Spinal cord (tissue), 10 donors: ENCODE data around the gene GSAP. TPM values are rescaled to one million over a fixed set of nuclear protein-coding genes. Genes with fewer than 3 reads are reported as not detected.

ENCODE experiments used
- DNase-seq, 6 donors: peaks; one replicate each; pipeline versions ENCODE4 v3.0.0 to v3.0.0-alpha.2; 2013 to 2015; ENCODE audit warnings: low spot score in 6 of 6, low read depth in 4 of 6
- H3K27ac ChIP-seq: one replicate; pipeline ENCODE4 v1.5.1; 2013; ENCODE audit warnings: low read depth, low read length, control low read depth
- H3K27me3 ChIP-seq: one replicate; pipeline ENCODE4 v1.6.1; 2013; ENCODE audit warnings: low read length; ENCODE audit not compliant: control insufficient read depth, insufficient read depth
- H3K36me3 ChIP-seq: one replicate; pipeline ENCODE4 v1.6.1; 2013; ENCODE audit warnings: low read length; ENCODE audit not compliant: control insufficient read depth, insufficient read depth
- H3K4me1 ChIP-seq: one replicate; pipeline ENCODE4 v1.6.1; 2013; ENCODE audit warnings: low read length; ENCODE audit not compliant: control insufficient read depth, insufficient read depth
- H3K4me3 ChIP-seq: one replicate; pipeline ENCODE4 v1.5.1; 2013; ENCODE audit warnings: low read depth, low read length, control low read depth
- H3K9me3 ChIP-seq: one replicate; pipeline ENCODE4 v1.6.1; 2013; ENCODE audit warnings: low read length; ENCODE audit not compliant: control insufficient read depth, insufficient read depth
- WGBS: methylation state at CpG from one replicate; pipeline ENCODE4 v1.1.5; 2013; ENCODE audit warnings: missing lambda C conversion rate; ENCODE audit not compliant: insufficient coverage; 5-methylcytosine and 5-hydroxymethylcytosine counted together
- polyA plus RNA-seq, 2 donors: library from polyadenylated mRNA; unstranded; fragments of 120-200 nt; gene quantifications; one replicate each; pipeline ENCODE4 v1.2.1, GENCODE V29; 2013; ENCODE audit not compliant: insufficient read length in 2 of 2
- total RNA-seq, 2 donors: library from RNA; depleted of rRNA in 1 of 2; stranded (reverse); fragments of 120-200 nt in 1 of 2; fragments of >200 nt in 1 of 2; gene quantifications; one replicate each; pipeline versions ENCODE4 v1.2.3 to v1.2.4, GENCODE V29; 2013 to 2014
- donor health status: healthy.

Gene GSAP
- total and polyA plus RNA-seq, 4 donors, result 11.2 to 18.4 (median 14.7) TPM

DNA sequence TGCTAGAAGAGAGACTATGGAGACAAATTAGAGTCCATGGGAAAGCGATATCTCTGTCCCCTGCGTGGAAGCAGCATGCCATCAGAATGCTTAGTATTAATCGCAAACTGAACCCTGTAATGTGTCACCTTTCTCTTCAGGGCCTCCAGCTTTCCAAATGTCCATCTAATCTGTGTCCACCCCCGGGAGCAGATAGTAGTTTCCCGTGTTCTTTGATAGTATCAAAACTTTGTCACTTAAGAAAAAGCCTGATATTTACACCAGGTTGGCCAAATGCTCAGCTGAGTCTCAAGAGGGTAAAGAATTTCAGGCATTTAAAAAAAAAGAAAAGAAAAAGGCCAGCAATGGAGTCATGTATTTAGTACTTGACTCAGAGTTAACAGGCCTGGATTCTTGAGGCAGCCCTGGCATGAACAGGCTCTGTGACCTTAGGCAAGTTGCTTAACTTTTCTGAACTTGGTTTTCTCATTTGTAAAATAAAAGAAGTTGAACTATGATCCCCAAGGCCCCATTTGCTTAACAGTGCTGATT, 10.4 kb upstream of the GSAP start:
- H3K9me3 ChIP-seq, result no peaks in the 10 kb centered on the region
- no CpG with 5 or more reads among the region's 5 CpGs for WGBS
- peaks cover 13% of the 10 kb centered on the region for H3K4me1 ChIP-seq
- no peaks in the 10 kb centered on the region for H3K27me3 ChIP-seq
- H3K4me3 ChIP-seq, result no peak overlapping the region
- peak overlapping the region; percentile 72 for H3K27ac ChIP-seq
- H3K36me3 ChIP-seq, result no peaks in the 10 kb centered on the region
- no peak for DNase-seq

DNA sequence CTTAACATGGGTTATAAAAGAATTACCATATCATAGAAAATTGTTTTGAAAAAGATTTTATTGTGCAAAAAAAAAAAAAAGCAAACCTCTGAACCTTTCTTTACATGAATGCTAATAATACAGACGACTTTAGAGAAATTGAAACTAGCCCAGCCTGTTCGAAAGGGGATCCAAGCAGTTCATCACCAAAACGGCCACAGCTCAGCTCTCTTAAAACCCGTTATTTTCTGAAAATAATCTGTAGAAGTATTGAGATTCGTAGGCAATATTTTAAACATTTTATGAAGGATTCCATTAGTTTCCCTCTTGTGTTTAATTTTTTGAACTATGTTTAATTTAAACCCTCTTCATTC, 9.9 kb upstream of the GSAP start:
- H3K36me3 ChIP-seq, result no peaks in the 10 kb centered on the region
- no peaks in the 10 kb centered on the region for H3K9me3 ChIP-seq
- no peaks in the 10 kb centered on the region for H3K27me3 ChIP-seq
- peak in 1 of 6 donors; percentile 24 for DNase-seq
- peak overlapping the region; percentile 11 for H3K4me3 ChIP-seq
- WGBS, result no CpG with 5 or more reads among the region's 5 CpGs
- peak overlapping the region; percentile 72 for H3K27ac ChIP-seq
- peaks cover 13% of the 10 kb centered on the region for H3K4me1 ChIP-seq

DNA sequence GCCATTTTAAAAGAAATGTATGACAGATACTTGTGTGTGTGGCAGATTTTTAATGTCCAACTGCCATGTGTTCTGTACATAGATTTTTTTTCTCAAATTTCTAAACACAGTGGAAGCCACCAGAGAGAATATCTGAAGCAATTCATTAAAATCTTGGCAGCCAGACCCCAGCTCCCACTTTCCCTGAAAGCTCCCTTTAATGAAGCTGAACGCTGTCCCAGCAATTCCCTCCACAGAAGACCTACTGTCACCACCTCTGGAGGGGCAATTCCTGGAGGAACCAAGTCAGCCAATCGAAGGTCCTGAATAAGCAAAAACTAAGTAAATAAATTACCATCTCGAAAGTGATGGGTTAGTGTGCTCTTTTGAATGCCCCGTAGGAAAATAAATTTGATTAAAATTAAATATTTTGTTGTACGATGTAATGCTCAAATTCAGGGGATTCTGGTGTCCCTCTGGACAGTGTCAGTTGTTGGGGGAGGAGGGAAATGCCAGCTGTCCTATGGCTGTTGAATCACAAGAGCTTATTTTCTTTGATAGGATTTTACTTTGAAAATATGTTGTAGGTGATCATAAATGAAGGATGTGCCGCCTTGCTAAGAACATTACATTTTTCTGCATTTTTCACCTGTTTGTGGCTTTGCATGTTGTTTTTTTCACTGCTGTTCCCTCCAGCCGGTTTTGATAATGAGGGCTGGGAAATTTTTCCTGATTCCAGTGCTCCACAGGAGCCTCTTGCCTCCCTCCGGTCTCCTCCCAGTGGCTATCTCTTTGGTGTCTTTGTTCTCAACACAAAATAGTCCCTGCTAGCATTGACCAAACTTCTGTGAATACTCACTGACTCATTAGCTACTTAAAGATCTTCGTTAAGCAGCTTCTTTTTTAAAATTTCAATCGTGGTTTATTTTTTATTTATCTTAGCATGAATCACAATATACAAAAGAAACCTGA, 9.2 kb upstream of the GSAP start:
- Histone ChIP-seq H3K27me3 (no peaks in the 10 kb centered on the region), H3K9me3 (no peaks in the 10 kb centered on the region), H3K36me3 (no peaks in the 10 kb centered on the region), H3K27ac (peak overlapping the region; percentile 72), H3K4me3 (peak overlapping the region; percentile 11), H3K4me1 (peaks cover 10% of the 10 kb centered on the region)
- WGBS, result 10% methylated on average over 4 of the region's 10 CpGs
- peak in 2 of 6 donors; percentile 65 to 70 for DNase-seq

DNA sequence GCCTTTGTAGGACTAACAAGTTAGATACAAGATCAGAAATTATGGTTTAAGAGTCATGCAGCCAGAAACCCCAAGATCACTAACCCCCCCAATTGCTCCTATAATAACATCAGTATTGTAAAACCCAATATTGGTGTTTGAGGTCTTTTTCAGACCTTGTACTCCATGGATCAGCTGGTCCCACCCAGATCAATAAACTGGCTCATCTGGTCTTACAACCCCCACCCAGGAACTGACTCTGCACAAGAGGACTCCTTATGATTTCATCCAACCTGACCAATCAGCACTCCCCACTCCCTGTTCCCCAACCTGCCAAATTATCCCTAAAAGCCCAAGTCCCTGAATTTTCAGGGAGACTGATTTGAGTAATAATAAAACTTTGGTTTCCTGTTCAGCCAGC, 6.4 kb upstream of the GSAP start:
- H3K27me3 ChIP-seq, result no peaks in the 10 kb centered on the region
- H3K36me3 ChIP-seq, result no peaks in the 10 kb centered on the region
- H3K27ac ChIP-seq, result no peak overlapping the region
- H3K9me3 ChIP-seq, result no peaks in the 10 kb centered on the region
- peaks cover 7% of the 10 kb centered on the region for H3K4me1 ChIP-seq
- DNase-seq, result no peak
- no peak overlapping the region for H3K4me3 ChIP-seq

DNA sequence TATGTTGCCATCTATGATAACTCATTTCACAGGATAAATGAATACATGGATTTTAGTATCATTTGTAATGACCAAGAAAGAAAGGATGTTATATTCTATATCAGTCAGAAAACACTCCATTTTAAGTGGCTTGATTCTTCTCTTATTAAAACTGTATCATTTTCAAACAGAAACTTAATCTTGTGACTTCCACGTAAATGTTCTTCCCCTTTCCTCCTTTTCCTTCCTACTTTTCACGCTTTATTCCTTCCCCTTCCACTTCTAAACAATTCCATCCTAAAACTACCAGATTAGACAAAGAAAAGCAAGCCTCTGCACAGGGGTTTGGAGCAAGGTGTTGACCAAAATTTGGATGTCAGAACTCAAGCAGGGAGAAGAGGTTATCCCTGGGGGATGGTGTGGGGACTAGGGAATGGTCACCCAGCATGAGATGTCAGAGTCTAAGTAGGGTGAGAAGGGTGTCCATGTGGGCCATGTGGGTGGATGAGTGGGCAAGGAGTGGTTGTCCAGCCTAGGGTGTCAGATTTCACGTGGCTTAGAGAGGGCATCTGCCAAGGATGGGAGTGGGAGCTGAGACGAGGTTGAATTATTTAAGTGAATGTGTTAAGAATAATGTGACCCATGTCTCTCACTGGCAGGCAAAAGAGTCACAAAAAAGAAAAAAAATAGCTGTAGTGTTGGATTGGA, 5.0 kb upstream of the GSAP start:
- Histone ChIP-seq H3K27me3 (no peaks in the 10 kb centered on the region), H3K36me3 (no peaks in the 10 kb centered on the region), H3K27ac (no peak overlapping the region), H3K9me3 (no peaks in the 10 kb centered on the region), H3K4me3 (no peak overlapping the region), H3K4me1 (peaks cover 8% of the 10 kb centered on the region)
- WGBS, result 86% methylated on average over 3 of the region's 4 CpGs
- DNase-seq, result no peak

DNA sequence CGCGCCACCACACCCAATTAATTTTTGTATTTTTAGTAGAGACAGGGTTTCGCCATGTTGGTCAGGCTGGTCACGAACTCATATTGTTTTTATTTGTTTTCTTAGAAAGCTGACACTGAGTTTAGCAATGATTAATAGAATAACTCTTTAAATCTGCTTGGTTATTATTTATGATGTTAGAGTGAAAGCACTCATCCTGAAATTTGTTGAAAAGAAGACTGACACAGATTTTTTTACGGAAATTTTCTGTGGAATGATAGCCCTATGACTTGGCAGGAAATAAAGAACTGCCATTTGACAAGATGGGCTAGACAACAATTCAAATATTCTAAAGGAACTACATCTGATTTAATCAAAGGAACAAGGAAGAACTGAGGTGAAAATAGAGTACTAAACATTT, 4.3 kb upstream of the GSAP start:
- no peak overlapping the region for H3K27ac ChIP-seq
- H3K4me1 ChIP-seq, result peaks cover 5% of the 10 kb centered on the region
- no peaks in the 10 kb centered on the region for H3K9me3 ChIP-seq
- H3K4me3 ChIP-seq, result no peak overlapping the region
- no peaks in the 10 kb centered on the region for H3K27me3 ChIP-seq
- no peak for DNase-seq
- no peaks in the 10 kb centered on the region for H3K36me3 ChIP-seq
- WGBS, result no CpG with 5 or more reads among the region's 5 CpGs

DNA sequence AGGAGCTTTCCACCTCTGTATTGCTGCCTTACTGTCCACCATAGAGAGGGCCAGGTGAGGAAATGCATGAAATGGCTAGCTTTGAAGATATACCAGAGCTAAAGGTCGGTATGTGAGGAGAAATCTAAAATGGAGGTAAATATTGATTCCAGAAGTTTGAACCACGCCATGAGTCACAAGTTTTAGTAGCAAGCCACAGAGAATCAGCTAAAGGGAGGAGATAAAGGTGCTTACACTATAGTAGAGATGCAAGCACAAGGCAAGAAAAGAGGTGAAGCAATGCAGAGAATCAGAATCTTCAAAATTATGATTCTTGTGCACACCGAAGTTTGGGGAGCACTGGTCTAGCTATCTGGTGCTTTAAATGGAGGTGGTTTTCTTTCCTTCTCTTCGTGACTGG, 3.0 kb upstream of the GSAP start:
- Histone ChIP-seq H3K4me1 (peaks cover 4% of the 10 kb centered on the region), H3K4me3 (no peak overlapping the region), H3K27me3 (no peaks in the 10 kb centered on the region), H3K27ac (no peak overlapping the region), H3K36me3 (no peaks in the 10 kb centered on the region), H3K9me3 (no peaks in the 10 kb centered on the region)
- DNase-seq, result no peak
- WGBS, result 100% methylated on average over 3 of the region's 4 CpGs

DNA sequence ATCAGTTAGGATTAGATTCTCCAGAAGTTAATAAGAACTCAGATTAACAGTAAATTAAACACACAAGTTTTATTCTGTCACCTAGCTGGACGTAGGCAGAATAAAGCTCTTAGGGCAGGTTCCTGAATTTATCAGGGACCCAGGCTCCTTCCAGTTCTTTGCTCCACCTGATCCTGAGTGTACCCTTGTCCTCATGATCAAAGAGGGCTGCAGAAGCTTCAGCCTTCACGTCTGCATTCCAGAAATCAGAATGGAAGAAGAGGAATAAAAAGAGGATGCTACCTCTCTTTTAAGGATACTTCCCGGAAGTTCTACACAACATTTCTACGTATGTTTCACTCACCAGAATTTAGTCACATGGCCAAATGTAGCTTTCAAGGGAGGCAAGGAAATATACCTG, 1.7 kb upstream of the GSAP start:
- H3K27me3 ChIP-seq, result no peaks in the 10 kb centered on the region
- DNase-seq, result no peak
- no peak overlapping the region for H3K27ac ChIP-seq
- peaks cover 4% of the 10 kb centered on the region for H3K4me1 ChIP-seq
- 100% methylated on average over 1 of the region's 4 CpGs for WGBS
- no peaks in the 10 kb centered on the region for H3K36me3 ChIP-seq
- no peaks in the 10 kb centered on the region for H3K9me3 ChIP-seq
- H3K4me3 ChIP-seq, result no peak overlapping the region

DNA sequence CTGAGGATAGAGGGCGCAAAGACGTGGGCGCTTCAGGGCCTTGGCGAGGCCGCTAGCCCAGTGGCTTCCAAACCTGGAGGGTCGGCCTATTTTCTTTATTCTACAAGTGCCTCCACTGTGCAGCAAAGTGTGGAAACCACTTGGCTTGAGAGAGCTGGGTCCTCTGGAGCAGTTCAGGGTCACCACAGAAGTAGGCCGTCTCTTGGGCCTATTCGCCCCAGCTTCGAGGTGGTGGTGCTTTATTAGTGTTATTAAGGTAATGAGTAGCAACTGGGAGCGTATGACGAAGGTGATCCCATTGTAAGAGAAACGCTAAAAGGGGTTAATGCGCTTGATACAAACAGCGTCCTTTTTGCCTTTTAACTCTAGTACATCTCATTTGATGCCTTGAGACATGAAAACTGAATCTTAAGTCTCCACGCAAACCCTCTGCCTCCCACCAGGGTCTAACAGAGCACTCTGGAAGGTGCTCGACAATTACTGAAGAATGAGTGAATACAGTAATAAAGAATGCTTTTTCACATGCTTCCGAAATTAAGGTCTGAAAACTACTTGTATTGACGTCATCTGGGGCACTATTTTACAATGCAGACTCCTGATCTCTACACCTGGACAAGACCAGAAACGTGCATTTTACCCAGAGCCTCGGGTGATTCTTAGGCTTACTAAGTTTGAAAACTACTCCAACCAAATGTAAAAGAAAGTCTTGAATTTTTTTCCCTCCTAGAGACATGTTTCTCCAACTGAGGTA, 647 bp upstream of the GSAP start:
- Histone ChIP-seq H3K36me3 (no peaks in the 10 kb centered on the region), H3K4me3 (peak overlapping the region; percentile 55), H3K4me1 (peaks cover 4% of the 10 kb centered on the region), H3K27ac (no peak overlapping the region), H3K9me3 (no peaks in the 10 kb centered on the region), H3K27me3 (no peaks in the 10 kb centered on the region)
- no peak for DNase-seq
- 31% methylated on average over 12 of the region's 20 CpGs for WGBS
